T-helper 1 cell treated with Interleukin-12 subunit alpha and Interleukin-12 subunit beta and Interleukin-4 antibody, amounts not matched to agents 30 μg/mL and 1 μg/mL, for 36 hours (primary cell): ENCODE measurements around the gene DCLRE1A.

Source experiments
- H3K27ac Mint-ChIP-seq: one replicate; pipeline ENCODE4 v1.8.0; 2021; ENCODE audit warnings: mild to moderate bottlenecking, mixed read lengths
- H3K27me3 Mint-ChIP-seq: one replicate; pipeline ENCODE4 v1.8.0; 2021; ENCODE audit warnings: low read depth, mixed read lengths
- H3K36me3 Mint-ChIP-seq: one replicate; pipeline ENCODE4 v1.8.0; 2021; ENCODE audit warnings: low read depth, mixed read lengths
- H3K4me1 Mint-ChIP-seq: one replicate; pipeline ENCODE4 v1.8.0; 2021; ENCODE audit warnings: low read depth, mixed read lengths
- H3K4me3 Mint-ChIP-seq: one replicate; pipeline ENCODE4 v1.8.0; 2021; ENCODE audit warnings: mild to moderate bottlenecking, moderate library complexity, mixed read lengths
- H3K9me3 Mint-ChIP-seq: one replicate; pipeline ENCODE4 v1.8.0; 2021; ENCODE audit warnings: mixed read lengths

DCLRE1A gene

GRCh38 chr10:113872139-113873030 is 18.5 kb upstream of the DCLRE1A start:
- no peak overlapping the region for H3K27ac Mint-ChIP-seq
- H3K9me3 Mint-ChIP-seq: peaks cover 8% of the 10 kb centered on the region
- peaks cover 30% of the 10 kb centered on the region for H3K36me3 Mint-ChIP-seq
- no peaks in the 10 kb centered on the region for H3K27me3 Mint-ChIP-seq
- no peak overlapping the region for H3K4me3 Mint-ChIP-seq
- peaks cover 6% of the 10 kb centered on the region for H3K4me1 Mint-ChIP-seq

DNA sequence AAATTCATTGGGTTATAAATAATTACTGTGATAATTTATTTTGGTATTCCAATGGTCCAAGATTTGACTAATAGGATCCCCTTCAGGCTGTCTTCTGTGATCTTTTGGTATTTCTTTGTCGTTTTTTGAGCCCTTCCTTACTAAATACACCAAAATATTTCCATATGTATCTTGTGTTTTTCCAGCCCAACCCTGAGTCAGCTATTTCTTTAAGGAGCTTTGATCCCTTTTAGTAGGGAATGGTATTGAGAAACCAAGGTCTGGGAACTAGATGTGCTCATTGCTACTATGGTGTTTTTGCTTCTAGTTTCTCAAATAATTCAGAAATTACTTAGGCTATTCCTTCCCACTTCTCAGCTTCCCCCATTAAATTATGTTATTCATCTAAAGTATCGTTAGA is 15.9 kb upstream of the DCLRE1A start:
- H3K27ac Mint-ChIP-seq: no peak overlapping the region
- peaks cover 8% of the 10 kb centered on the region for H3K9me3 Mint-ChIP-seq
- peaks cover 28% of the 10 kb centered on the region for H3K36me3 Mint-ChIP-seq
- no peaks in the 10 kb centered on the region for H3K27me3 Mint-ChIP-seq
- H3K4me3 Mint-ChIP-seq: no peak overlapping the region
- peaks cover 5% of the 10 kb centered on the region for H3K4me1 Mint-ChIP-seq

DNA sequence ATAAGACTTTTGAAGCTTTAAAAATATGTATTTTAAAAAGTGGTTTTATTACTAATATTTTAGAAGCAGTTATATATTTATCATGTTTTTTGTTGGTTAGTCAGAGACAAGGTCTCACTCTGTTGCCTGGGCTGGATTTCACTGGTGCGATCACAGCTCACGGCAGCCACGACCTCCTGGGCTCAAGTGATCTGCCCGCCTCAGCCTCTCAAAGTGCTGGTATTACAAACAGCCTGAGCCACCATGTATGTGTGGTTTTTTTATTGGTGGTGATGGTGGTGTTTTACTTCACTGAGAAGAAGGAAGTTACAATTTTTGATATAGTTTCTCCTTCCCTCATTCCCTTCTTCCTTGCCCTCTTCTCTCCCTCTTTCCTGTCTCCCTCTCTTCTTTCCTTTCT is 14.0 kb upstream of the DCLRE1A start:
- Mint-ChIP-seq H3K36me3 (peaks cover 31% of the 10 kb centered on the region), H3K9me3 (peaks cover 12% of the 10 kb centered on the region), H3K4me3 (no peak overlapping the region), H3K27ac (no peak overlapping the region), H3K4me1 (peaks cover 5% of the 10 kb centered on the region), H3K27me3 (no peaks in the 10 kb centered on the region)

- H3K36me3 Mint-ChIP-seq: peaks cover 30% of the 10 kb centered on the region
- H3K4me3 Mint-ChIP-seq: no peak overlapping the region
- no peak overlapping the region for H3K27ac Mint-ChIP-seq
- no peaks in the 10 kb centered on the region for H3K27me3 Mint-ChIP-seq
- peaks cover 5% of the 10 kb centered on the region for H3K4me1 Mint-ChIP-seq
- H3K9me3 Mint-ChIP-seq: peaks cover 4% of the 10 kb centered on the region
These were observed 12.9 kb upstream of the DCLRE1A start for GRCh38 chr10:113866551-113867394.

GRCh38 chr10:113865901-113866300 is 12.0 kb upstream of the DCLRE1A start:
- Mint-ChIP-seq H3K4me1 (peaks cover 5% of the 10 kb centered on the region), H3K9me3 (peaks cover 10% of the 10 kb centered on the region), H3K36me3 (peaks cover 34% of the 10 kb centered on the region), H3K4me3 (no peak overlapping the region), H3K27me3 (no peaks in the 10 kb centered on the region), H3K27ac (no peak overlapping the region)

DNA sequence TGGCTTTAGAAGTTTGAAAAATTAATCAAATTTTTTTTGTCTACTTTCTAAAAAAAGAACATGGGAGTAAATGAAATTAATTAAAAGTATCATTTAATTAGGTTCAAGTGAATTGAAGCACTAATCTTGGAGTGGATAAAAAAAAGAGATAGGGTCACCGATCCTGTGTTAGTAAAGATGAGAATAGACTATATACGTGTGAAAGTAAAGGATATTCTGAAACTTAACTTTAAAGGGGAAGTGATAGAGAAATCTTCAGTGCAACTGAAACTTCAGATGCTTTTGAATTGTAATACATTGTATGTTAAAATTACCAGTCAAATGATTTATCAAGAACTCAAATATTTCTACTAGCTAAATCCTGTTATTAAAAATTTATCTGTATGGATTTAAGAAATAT is 5.4 kb upstream of the DCLRE1A start:
- H3K9me3 Mint-ChIP-seq: peaks cover 12% of the 10 kb centered on the region
- H3K4me1 Mint-ChIP-seq: peaks cover 24% of the 10 kb centered on the region
- peaks cover 45% of the 10 kb centered on the region for H3K36me3 Mint-ChIP-seq
- no peak overlapping the region for H3K4me3 Mint-ChIP-seq
- no peaks in the 10 kb centered on the region for H3K27me3 Mint-ChIP-seq
- H3K27ac Mint-ChIP-seq: no peak overlapping the region

- H3K36me3 Mint-ChIP-seq: peaks cover 45% of the 10 kb centered on the region
- peaks cover 29% of the 10 kb centered on the region for H3K4me1 Mint-ChIP-seq
- H3K9me3 Mint-ChIP-seq: peaks cover 8% of the 10 kb centered on the region
- H3K4me3 Mint-ChIP-seq: no peak overlapping the region
- H3K27ac Mint-ChIP-seq: no peak overlapping the region
- no peaks in the 10 kb centered on the region for H3K27me3 Mint-ChIP-seq
These were observed 4.7 kb upstream of the DCLRE1A start for GRCh38 chr10:113858541-113858940.

- Mint-ChIP-seq H3K36me3 (peaks cover 38% of the 10 kb centered on the region), H3K9me3 (peaks cover 8% of the 10 kb centered on the region), H3K4me1 (peaks cover 40% of the 10 kb centered on the region), H3K27ac (no peak overlapping the region), H3K4me3 (no peak overlapping the region), H3K27me3 (no peaks in the 10 kb centered on the region)
These were observed 3.3 kb upstream of the DCLRE1A start for GRCh38 chr10:113857210-113857609.

- H3K4me3 Mint-ChIP-seq: no peak overlapping the region
- H3K27me3 Mint-ChIP-seq: no peaks in the 10 kb centered on the region
- no peak overlapping the region for H3K27ac Mint-ChIP-seq
These were observed 2.7 kb upstream of the DCLRE1A start for GRCh38 chr10:113856563-113856962.

DNA sequence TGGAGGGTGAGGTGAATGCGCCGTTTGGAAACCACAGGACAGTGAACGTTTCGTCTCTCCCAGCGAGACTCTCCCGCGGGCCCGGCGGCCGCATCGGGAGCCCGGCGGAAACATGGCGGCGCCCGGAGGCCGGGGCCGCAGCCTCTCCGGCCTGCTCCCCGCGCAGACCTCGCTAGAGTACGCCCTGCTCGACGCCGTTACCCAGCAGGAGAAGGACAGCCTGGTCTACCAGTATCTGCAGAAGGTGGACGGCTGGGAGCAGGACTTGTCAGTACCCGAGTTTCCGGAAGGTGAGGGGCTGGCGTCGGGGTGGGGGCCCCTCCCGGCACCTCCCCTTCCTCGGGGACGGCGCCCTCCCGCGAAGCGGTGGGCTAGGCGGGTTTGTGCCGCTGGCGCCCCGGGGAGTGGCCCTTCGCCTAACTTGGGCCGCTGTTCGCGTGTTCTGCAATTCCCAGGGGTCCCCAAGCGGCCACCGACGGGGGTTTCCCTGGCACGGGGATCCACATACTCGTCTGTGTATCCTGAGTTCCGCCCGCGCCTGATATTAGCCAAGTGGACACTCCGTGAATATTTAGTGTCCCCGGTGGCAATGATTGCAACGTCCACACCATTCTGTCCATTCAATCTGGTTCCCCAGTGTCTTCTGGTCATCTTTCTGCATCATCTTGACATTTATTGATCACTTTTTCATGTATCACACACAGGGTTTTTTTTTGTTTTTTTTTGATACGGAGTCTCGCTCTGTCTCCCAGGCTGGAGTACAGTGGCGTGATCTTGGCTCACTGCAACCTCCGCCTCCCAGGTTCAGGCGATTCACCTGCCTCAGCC is 1.1 kb upstream of the DCLRE1A start:
- H3K9me3 Mint-ChIP-seq: no peaks in the 10 kb centered on the region
- peaks cover 42% of the 10 kb centered on the region for H3K4me1 Mint-ChIP-seq
- H3K27ac Mint-ChIP-seq: peak overlapping the region; percentile 94
- peak overlapping the region; percentile 95 for H3K4me3 Mint-ChIP-seq
- peaks cover 30% of the 10 kb centered on the region for H3K36me3 Mint-ChIP-seq
- no peaks in the 10 kb centered on the region for H3K27me3 Mint-ChIP-seq

More at GRCh38 chr10:113856563-113856962, 2.7 kb upstream of the DCLRE1A start:
- peaks cover 8% of the 10 kb centered on the region for H3K9me3 Mint-ChIP-seq
- H3K36me3 Mint-ChIP-seq: peaks cover 38% of the 10 kb centered on the region
- peaks cover 40% of the 10 kb centered on the region for H3K4me1 Mint-ChIP-seq

- Mint-ChIP-seq H3K27me3 (no peaks in the 10 kb centered on the region), H3K27ac (peak overlapping the region; percentile 94), H3K4me3 (peak overlapping the region; percentile 95), H3K4me1 (peaks cover 45% of the 10 kb centered on the region), H3K36me3 (peaks cover 26% of the 10 kb centered on the region), H3K9me3 (no peaks in the 10 kb centered on the region)
These were observed 287 bp downstream of the DCLRE1A start for GRCh38 chr10:113853578-113854012.

GRCh38 chr10:113849946-113850345 is 3.9 kb downstream of the DCLRE1A start:
- Mint-ChIP-seq H3K27me3 (no peaks in the 10 kb centered on the region), H3K36me3 (peaks cover 34% of the 10 kb centered on the region), H3K27ac (peak overlapping the region; percentile 59), H3K4me1 (peaks cover 33% of the 10 kb centered on the region), H3K9me3 (no peaks in the 10 kb centered on the region), H3K4me3 (peak overlapping the region; percentile 60)

DNA sequence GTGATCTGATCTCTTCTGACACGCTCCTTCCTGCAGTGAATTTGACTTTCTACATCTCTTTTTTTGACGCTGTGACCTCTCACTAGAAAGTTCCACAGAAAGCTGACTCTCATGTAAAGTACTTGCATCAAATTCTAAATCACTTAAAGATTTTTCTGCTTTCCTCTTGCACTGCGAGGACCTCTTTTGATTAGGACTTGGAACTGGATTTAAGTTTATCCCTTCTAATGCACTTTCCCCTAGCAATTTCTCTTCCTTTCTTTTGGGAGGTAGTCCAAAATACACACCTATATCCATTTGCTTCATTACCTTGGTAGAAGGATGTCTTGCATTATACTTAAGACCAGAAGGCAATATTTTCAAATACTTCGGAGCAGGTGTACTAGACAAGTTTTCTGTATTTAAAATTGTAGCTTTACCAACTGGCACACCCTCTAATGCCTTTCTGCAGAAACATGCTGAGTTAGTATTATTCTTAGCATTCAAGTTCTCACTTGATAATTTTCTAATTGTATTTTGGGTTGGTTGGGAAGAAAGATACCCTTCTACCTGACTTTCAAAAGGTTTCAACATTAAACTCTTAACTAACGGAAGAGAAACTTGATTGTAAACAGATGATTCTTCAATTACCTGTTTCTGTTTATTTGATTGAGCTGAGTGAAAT is 4.6 kb downstream of the DCLRE1A start:
- peaks cover 36% of the 10 kb centered on the region for H3K36me3 Mint-ChIP-seq
- H3K4me3 Mint-ChIP-seq: no peak overlapping the region
- no peaks in the 10 kb centered on the region for H3K9me3 Mint-ChIP-seq
- no peaks in the 10 kb centered on the region for H3K27me3 Mint-ChIP-seq
- peaks cover 33% of the 10 kb centered on the region for H3K4me1 Mint-ChIP-seq
- no peak overlapping the region for H3K27ac Mint-ChIP-seq

- Mint-ChIP-seq H3K27me3 (no peaks in the 10 kb centered on the region), H3K27ac (no peak overlapping the region), H3K4me3 (no peak overlapping the region), H3K4me1 (peaks cover 20% of the 10 kb centered on the region), H3K9me3 (no peaks in the 10 kb centered on the region), H3K36me3 (peaks cover 36% of the 10 kb centered on the region)
These were observed 7.8 kb downstream of the DCLRE1A start for GRCh38 chr10:113846036-113846435.
